GM10266 (cell line): ENCODE data around the gene ATAD3B.
"Not testable (repeated sequence)": the region's sequence is repeated elsewhere in the genome, so short reads cannot be mapped to it uniquely, and the experiment has no call there.

ENCODE experiments used
- DNase-seq: peaks from one replicate; pipeline ENCODE4 v3.0.0; 2012; ENCODE audit errors: extremely low spot score
- TF ChIP-seq, protein P1 (sequence below): IDR thresholded peaks from 2 replicates; pipeline ENCODE4 v1.5.1; 2012; ENCODE audit warnings: mild to moderate bottlenecking, low read depth; ENCODE audit not compliant: control insufficient read depth, insufficient read depth; ENCODE audit errors: missing control alignments

The ATAD3B gene

DNA sequence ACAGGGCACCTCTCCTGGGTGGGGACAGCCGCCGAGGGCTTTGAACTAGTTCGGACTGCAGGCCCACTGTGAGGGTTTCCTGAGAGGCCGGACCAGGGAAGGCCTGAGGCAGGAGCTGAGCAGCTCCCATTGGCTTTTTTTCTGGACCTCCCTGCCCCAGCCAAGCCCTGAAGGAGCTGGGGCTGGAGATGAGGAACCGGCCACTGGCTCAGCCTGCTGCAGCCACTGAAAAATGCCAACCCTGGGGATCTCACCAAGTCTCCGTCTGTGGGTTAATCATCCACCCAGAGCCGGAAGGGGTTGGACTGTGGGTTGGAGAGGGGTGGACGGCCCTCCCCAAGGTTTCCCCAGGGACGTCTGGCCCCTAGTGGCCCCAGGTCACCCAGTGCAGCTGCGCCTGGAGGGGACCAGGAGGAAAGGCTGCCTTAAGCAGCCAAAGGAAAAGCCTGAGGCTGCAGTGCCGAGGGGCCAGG is 33.6 kb upstream of the ATAD3B start:
- TF ChIP-seq, protein P1, sequence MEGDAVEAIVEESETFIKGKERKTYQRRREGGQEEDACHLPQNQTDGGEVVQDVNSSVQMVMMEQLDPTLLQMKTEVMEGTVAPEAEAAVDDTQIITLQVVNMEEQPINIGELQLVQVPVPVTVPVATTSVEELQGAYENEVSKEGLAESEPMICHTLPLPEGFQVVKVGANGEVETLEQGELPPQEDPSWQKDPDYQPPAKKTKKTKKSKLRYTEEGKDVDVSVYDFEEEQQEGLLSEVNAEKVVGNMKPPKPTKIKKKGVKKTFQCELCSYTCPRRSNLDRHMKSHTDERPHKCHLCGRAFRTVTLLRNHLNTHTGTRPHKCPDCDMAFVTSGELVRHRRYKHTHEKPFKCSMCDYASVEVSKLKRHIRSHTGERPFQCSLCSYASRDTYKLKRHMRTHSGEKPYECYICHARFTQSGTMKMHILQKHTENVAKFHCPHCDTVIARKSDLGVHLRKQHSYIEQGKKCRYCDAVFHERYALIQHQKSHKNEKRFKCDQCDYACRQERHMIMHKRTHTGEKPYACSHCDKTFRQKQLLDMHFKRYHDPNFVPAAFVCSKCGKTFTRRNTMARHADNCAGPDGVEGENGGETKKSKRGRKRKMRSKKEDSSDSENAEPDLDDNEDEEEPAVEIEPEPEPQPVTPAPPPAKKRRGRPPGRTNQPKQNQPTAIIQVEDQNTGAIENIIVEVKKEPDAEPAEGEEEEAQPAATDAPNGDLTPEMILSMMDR, result no peak
- DNase-seq, result peak; percentile 53

DNA sequence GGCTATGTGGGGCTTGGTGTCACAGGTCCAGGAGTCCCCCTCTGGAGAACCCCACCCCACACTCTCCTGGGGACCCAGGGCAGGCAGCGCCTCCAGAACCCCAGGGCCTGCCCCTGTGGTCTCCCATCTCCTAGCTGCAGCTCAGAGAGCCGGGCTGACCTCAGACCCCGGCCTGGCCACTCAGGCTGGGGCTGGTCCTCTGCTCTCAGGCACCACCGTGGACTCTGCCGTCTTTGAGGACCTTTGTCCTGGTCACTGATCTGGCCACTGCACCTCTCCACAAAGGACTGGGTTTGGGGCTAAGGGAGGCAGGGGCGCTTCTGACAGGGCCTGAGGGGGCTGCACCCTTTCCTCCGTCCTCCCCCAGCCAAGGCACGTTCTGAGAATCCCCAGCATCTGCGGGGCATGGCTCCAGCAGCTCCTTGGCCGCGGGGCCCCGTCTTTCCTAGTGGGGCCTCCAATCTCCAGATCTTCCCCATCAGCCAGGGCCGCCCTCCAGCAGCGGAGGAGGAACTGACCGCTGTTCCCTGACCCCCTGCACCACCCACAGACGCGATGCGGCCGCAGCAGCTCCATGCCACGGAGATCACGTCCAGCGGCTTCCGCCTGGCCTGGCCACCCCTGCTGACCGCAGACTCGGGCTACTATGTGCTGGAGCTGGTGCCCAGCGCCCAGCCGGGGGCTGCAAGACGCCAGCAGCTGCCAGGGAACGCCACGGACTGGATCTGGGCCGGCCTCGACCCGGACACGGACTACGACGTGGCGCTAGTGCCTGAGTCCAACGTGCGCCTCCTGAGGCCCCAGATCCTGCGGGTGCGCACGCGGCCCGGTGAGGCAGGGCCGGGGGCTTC is 32.8 kb upstream of the ATAD3B start:
- DNase-seq, result no peak
- TF ChIP-seq, protein P1, result no peak

DNA sequence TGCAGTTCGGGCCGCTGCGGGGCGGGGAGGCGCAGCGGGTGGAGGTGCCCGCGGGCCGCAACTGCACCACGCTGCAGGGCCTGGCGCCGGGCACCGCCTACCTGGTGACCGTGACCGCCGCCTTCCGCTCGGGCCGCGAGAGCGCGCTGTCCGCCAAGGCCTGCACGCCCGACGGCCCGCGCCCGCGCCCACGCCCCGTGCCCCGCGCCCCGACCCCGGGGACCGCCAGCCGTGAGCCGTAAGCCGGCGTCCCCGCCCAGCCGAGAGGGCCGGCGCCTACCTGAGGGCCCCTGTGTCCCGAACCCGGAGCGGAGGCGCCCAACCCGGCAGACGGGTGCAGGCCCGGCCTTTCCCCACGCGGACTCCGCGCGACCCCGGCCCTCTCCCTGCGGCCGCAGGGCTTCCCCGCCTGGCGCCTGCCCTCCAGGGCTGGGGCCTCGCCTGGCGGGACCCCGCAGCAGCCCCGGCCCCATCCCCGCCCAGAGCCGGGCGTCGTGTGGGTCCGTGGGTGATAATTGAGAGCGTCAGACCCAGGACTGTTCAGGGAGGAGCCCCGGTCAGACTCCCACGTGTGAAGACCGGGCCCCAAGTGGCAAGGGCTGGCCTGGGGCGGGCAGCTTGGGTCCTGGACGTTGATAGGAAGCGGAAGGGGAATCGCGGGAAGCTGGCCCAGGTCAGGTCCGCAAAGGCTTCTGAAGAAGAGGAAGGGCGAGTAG is 31.9 kb upstream of the ATAD3B start:
- TF ChIP-seq, protein P1, result no peak
- no peak for DNase-seq

DNA sequence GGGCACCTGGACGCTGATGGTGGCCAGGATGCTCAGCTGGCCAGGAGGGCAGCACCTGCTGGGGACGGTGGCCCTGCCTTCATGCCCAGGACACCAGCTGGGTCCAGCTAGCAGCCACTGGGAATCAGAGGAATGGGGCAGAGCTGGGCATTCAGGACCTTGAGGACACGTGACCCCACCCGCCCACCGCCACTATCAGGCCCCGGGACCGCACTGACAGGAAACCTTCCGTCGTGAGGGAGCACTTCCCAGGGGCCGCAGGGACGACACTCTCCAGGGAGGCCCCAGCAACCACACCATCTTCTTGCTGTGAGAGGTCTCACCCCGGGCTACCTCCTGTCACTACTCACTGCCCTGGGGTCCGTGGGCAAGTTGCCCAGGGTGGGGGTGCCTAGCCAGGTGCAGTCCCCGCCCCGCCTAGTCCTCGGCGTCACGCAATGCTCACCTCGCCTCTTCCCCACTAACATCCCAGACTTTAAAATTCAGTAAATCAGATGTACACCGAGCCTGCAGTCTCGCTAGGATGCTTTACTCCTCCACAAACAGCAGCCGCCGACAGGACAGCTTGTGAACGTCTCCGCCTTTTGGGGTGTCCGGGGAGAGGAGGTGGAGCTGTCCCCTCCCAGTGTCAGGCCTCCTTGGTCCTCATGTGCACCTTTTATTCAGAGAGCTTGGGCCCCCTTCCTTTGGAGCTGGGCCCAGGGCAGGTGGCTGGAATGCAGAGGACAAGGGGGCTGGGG is 31.1 kb upstream of the ATAD3B start:
- TF ChIP-seq, protein P1, result no peak
- DNase-seq, result no peak

DNA sequence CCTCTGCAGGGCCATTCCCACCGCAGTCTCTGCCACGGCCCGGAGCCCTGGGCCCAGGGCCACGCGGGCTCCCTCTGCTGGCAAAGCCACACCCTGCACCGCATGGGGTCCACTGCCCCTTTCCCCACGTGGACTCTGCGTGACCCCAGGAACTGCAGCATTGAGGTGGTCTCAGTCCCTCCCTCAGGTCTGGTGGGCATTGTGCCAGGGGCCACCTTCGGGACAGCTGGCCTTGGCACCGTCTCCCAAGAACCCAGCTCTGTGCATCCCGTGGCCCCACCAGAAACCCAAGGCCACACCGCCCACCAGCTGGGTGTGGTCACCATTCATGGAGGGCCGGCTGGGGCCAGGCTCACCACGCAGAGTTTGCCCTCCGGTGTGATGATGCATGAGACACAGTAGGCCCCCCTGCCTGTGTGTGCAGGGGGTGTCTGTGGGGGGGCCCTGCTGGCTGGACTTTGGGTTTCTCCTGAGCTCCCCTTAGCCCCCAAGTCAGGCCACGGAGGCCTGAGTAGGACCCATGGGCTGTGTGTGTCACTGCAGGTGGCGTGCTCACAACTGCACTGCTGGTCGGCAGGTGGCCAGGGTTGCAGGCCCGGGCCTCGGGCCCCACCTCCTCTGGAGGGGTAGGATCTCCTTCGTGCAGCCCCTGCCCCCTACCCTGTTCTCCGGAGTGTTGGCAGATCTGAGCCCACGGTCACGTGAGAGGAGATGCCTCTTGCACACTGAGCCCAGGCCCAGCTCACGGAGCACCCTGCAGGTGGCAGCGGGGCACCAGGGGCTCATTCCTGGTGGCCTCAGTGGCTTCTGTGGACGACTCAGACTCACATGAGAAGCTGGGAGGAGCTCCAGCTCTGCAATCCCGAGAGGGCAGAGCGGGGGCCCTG is 30.3 kb upstream of the ATAD3B start:
- TF ChIP-seq, protein P1, result peak; percentile 89
- peak; percentile 92 for DNase-seq

DNA sequence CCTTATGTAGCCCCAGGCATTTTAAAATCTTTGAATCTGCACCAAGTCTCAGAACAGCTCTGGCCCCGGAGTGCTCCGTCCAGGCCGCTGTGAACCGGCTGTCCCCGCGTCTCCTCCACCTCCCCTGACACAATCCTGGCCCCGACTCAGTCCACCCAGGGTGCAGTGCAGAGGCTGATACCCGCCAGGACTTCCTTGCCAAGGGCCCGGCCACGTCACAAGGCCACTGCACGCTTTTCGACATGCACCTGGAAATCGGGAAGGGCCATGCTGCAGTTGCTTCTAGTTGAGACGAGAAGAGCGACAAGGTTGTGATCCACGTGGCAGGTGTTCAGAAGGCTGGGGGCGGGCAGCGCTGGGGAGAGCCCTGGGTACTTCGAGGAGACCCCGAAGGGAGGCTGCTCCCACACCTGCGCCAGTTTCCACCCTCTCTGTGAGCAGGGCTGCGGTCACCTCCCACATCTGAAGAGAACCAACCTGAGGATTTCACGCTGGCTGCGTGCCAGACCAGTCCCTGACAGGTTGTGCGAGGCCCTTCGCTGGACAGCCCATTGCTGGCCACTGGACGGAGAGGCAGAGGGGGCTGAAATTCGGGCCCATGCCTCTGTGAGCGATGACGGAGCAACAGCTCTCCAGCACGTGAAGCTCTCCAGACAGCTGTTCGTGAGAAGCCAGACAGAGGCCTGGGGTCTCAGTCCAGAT is 29.3 kb upstream of the ATAD3B start:
- TF ChIP-seq, protein P1, result no peak
- DNase-seq, result no peak

DNA sequence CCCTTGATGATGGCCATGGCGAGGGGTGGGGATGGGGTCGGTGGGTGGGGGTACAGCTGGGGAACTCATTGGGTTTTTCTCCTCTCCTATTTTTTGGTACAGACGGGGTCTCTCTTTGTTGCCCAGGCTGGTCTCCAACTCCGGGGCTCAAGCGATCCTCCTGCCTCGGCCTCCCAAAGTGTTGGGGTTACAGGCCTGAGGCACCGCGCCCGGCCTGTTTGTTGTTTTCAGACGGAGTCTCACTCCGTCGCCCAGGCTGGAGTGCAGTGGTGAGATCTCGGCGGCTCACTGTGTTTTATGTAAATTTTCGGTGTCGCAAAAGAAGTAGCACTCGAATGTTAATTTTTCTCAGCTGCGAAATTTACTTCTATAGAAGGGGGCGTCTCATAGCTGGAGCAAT is 24.9 kb upstream of the ATAD3B start:
- DNase-seq, result not testable (repeated sequence)
